GM10266 (cell line): ENCODE results near the gene PHC3.
"Not testable (repeated sequence)": the region's sequence is repeated elsewhere in the genome, so short reads cannot be mapped to it uniquely, and the experiment has no call there.

Source experiments
- DNase-seq: peaks from one replicate; pipeline ENCODE4 v3.0.0; 2012; ENCODE audit errors: extremely low spot score
- TF ChIP-seq, protein P1 (sequence below): IDR thresholded peaks from 2 replicates; pipeline ENCODE4 v1.5.1; 2012; ENCODE audit warnings: mild to moderate bottlenecking, low read depth; ENCODE audit not compliant: control insufficient read depth, insufficient read depth; ENCODE audit errors: missing control alignments

PHC3 gene

DNA sequence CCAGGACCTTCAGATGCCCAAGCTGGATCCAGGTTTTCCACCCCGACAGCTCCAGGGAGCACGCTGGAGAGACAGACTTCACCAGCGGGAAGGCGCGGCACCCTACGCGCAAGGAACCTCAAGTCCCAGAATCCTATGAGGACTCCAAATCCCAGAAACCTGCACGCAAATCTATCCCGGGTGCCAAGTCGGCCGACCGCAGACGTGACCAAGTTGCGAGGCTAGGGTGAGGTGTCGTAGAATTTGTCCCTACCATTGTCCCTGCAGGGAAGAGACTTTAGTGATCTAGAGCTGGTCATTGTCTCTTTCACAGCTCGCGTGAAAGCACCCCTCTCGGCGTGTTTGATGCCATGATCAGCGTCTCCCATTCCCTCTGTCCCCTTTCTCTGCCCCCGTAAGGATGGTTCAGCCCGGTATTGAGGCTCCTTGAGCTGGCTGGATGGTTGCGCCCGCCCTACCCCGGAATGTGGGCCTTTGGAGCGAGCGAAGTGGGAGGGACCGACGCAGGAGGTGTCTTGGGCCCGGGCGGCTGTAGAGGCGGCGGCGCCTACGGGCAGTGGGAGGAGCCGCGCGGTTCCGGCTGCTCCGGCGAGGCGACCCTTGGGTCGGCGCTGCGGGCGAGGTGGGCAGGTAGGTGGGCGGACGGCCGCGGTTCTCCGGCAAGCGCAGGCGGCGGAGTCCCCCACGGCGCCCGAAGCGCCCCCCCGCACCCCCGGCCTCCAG is 40.6 kb upstream of the PHC3 start, which contains the start of gene PRKCI:
TSS of gene PRKCI (plus strand) at position 501 of the 723 bp plus-strand sequence. CDS start 246 bp downstream, outside the sequence.
- peak; percentile 95 for DNase-seq
- TF ChIP-seq, protein P1, sequence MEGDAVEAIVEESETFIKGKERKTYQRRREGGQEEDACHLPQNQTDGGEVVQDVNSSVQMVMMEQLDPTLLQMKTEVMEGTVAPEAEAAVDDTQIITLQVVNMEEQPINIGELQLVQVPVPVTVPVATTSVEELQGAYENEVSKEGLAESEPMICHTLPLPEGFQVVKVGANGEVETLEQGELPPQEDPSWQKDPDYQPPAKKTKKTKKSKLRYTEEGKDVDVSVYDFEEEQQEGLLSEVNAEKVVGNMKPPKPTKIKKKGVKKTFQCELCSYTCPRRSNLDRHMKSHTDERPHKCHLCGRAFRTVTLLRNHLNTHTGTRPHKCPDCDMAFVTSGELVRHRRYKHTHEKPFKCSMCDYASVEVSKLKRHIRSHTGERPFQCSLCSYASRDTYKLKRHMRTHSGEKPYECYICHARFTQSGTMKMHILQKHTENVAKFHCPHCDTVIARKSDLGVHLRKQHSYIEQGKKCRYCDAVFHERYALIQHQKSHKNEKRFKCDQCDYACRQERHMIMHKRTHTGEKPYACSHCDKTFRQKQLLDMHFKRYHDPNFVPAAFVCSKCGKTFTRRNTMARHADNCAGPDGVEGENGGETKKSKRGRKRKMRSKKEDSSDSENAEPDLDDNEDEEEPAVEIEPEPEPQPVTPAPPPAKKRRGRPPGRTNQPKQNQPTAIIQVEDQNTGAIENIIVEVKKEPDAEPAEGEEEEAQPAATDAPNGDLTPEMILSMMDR, result peak; percentile 9

DNA sequence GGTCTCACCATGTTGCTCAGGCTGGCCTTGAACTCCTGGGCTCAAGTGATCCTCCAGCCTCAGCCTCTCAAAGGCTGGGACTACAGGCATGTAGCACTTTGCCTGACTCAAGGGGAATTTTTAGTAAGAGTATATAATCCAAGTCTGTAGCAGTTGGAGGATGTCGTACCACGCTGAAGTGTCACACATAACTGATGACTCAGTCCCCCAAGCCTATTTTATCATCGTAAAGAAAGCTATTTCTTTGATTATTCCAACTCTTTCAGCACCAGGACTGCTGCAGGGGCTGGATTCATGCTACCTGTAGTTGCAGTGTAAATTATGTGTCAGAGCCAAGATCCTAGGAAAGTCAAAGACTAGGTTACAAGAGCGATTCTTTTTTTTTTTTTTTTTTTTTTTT is 39.3 kb upstream of the PHC3 start:
- DNase-seq, result no peak
- TF ChIP-seq, protein P1, result no peak

- TF ChIP-seq, protein P1, result no peak
- DNase-seq, result no peak
Observed at GRCh38 chr3:170219850-170220249, 38.3 kb upstream of the PHC3 start.

GRCh38 chr3:170211668-170212067 is 30.1 kb upstream of the PHC3 start:
- DNase-seq, result no peak
- TF ChIP-seq, protein P1, result no peak

- DNase-seq, result no peak
- TF ChIP-seq, protein P1, result no peak
Observed at GRCh38 chr3:170207717-170208116, 26.2 kb upstream of the PHC3 start.

- not testable (repeated sequence) for DNase-seq
Observed at GRCh38 chr3:170206164-170206762, 24.7 kb upstream of the PHC3 start.

DNA sequence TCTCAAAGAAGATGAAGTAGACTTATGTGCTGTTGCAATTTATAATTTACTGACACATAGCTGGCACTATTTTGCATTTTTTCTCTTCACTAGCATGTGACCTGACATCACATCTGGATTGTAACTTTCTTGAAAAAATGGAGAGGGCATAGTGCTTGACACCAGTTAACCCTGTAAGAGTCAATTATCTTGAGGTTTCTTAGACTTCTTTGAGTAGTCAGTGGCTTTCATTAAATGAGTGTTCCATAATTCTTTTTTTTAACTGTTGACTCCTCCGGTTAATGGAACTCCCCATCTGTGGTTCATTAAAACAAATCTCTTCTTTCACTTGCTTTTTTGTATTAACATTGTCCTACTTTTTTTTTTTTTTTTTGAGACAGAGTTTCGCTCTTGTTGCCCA is 23.8 kb upstream of the PHC3 start:
- DNase-seq, result no peak
- TF ChIP-seq, protein P1, result no peak
